ENCODE data around the gene HOXD8.

HOXD8 gene

GRCh38 chr2:176152350-176153181 is 23.1 kb downstream of the HOXD8 start:
- Histone ChIP-seq H3K4me3 (ENCODE audit: low read depth, low read length) (no peak overlapping the region), H3K4me1 (ENCODE audit: control insufficient read depth, insufficient read depth, low read length) (peaks cover 12% of the 10 kb centered on the region; the same call in 1 of the 2 replicates), H3K27ac (ENCODE audit: low read depth, low read length) (no peak overlapping the region), H3K27me3 (ENCODE audit: control insufficient read depth, insufficient read depth, low read length) (peaks cover 100% of the 10 kb centered on the region), H3K9ac (ENCODE audit: low read depth, low read length) (no peak overlapping the region), H3K36me3 (ENCODE audit: control insufficient read depth, insufficient read depth, low read length) (no peaks in the 10 kb centered on the region), H3K9me3 (ENCODE audit: control insufficient read depth, insufficient read depth, low read length) (no peaks in the 10 kb centered on the region)

GRCh38 chr2:176154576-176155252 is 25.2 kb downstream of the HOXD8 start:
- no peak overlapping the region for H3K9ac ChIP-seq (ENCODE audit: low read depth, low read length)
- peaks cover 12% of the 10 kb centered on the region; the same call in 1 of the 2 replicates for H3K4me1 ChIP-seq (ENCODE audit: control insufficient read depth, insufficient read depth, low read length)
- H3K27ac ChIP-seq (ENCODE audit: low read depth, low read length), result no peak overlapping the region
- H3K9me3 ChIP-seq (ENCODE audit: control insufficient read depth, insufficient read depth, low read length), result no peaks in the 10 kb centered on the region
- H3K36me3 ChIP-seq (ENCODE audit: control insufficient read depth, insufficient read depth, low read length), result no peaks in the 10 kb centered on the region
- H3K27me3 ChIP-seq (ENCODE audit: control insufficient read depth, insufficient read depth, low read length), result peaks cover 100% of the 10 kb centered on the region
- H3K4me3 ChIP-seq (ENCODE audit: low read depth, low read length), result no peak overlapping the region

GRCh38 chr2:176155356-176156044 is 26.0 kb downstream of the HOXD8 start:
- Histone ChIP-seq H3K9me3 (ENCODE audit: control insufficient read depth, insufficient read depth, low read length) (no peaks in the 10 kb centered on the region), H3K4me3 (ENCODE audit: low read depth, low read length) (no peak overlapping the region), H3K27ac (ENCODE audit: low read depth, low read length) (no peak overlapping the region), H3K9ac (ENCODE audit: low read depth, low read length) (no peak overlapping the region), H3K27me3 (ENCODE audit: control insufficient read depth, insufficient read depth, low read length) (peaks cover 100% of the 10 kb centered on the region), H3K4me1 (ENCODE audit: control insufficient read depth, insufficient read depth, low read length) (peaks cover 19% of the 10 kb centered on the region; the same call in 1 of the 2 replicates), H3K36me3 (ENCODE audit: control insufficient read depth, insufficient read depth, low read length) (no peaks in the 10 kb centered on the region)

GRCh38 chr2:176156301-176156806 is 26.8 kb downstream of the HOXD8 start:
- peaks cover 100% of the 10 kb centered on the region for H3K27me3 ChIP-seq (ENCODE audit: control insufficient read depth, insufficient read depth, low read length)
- H3K27ac ChIP-seq (ENCODE audit: low read depth, low read length), result no peak overlapping the region
- H3K4me3 ChIP-seq (ENCODE audit: low read depth, low read length), result no peak overlapping the region
- no peaks in the 10 kb centered on the region for H3K9me3 ChIP-seq (ENCODE audit: control insufficient read depth, insufficient read depth, low read length)
- no peak overlapping the region for H3K9ac ChIP-seq (ENCODE audit: low read depth, low read length)
- peaks cover 19% of the 10 kb centered on the region; the same call in 1 of the 2 replicates for H3K4me1 ChIP-seq (ENCODE audit: control insufficient read depth, insufficient read depth, low read length)
- H3K36me3 ChIP-seq (ENCODE audit: control insufficient read depth, insufficient read depth, low read length), result no peaks in the 10 kb centered on the region

- H3K27ac ChIP-seq (ENCODE audit: low read depth, low read length), result no peak within 1 kb of the TSS
- no peaks in the 10 kb centered on the region for H3K9me3 ChIP-seq (ENCODE audit: control insufficient read depth, insufficient read depth, low read length)
- H3K36me3 ChIP-seq (ENCODE audit: control insufficient read depth, insufficient read depth, low read length), result no peaks in the 10 kb centered on the region
- no peak within 1 kb of the TSS for H3K4me3 ChIP-seq (ENCODE audit: low read depth, low read length)
- peaks cover 14% of the 10 kb centered on the region; the same call in 1 of the 2 replicates for H3K4me1 ChIP-seq (ENCODE audit: control insufficient read depth, insufficient read depth, low read length)
- peaks cover 100% of the 10 kb centered on the region for H3K27me3 ChIP-seq (ENCODE audit: control insufficient read depth, insufficient read depth, low read length)
- H3K9ac ChIP-seq (ENCODE audit: low read depth, low read length), result no peak within 1 kb of the TSS
These were observed 27.4 kb downstream of the HOXD8 start, which contains the start of gene HOXD3 for GRCh38 chr2:176156807-176157498. HOXD3 (plus strand) TSS chr2:176157307; CDS start chr2:176169115, 11,808 bp downstream.

- Histone ChIP-seq H3K27me3 (ENCODE audit: control insufficient read depth, insufficient read depth, low read length) (peaks cover 100% of the 10 kb centered on the region), H3K9ac (ENCODE audit: low read depth, low read length) (no peak overlapping the region), H3K9me3 (ENCODE audit: control insufficient read depth, insufficient read depth, low read length) (no peaks in the 10 kb centered on the region), H3K4me1 (ENCODE audit: control insufficient read depth, insufficient read depth, low read length) (peaks cover 14% of the 10 kb centered on the region; the same call in 1 of the 2 replicates), H3K4me3 (ENCODE audit: low read depth, low read length) (no peak overlapping the region), H3K27ac (ENCODE audit: low read depth, low read length) (no peak overlapping the region), H3K36me3 (ENCODE audit: control insufficient read depth, insufficient read depth, low read length) (no peaks in the 10 kb centered on the region)
These were observed 28.1 kb downstream of the HOXD8 start for GRCh38 chr2:176157499-176158185.

- Histone ChIP-seq H3K27me3 (ENCODE audit: control insufficient read depth, insufficient read depth, low read length) (peaks cover 100% of the 10 kb centered on the region), H3K27ac (ENCODE audit: low read depth, low read length) (no peak overlapping the region), H3K4me3 (ENCODE audit: low read depth, low read length) (no peak overlapping the region), H3K36me3 (ENCODE audit: control insufficient read depth, insufficient read depth, low read length) (no peaks in the 10 kb centered on the region), H3K9me3 (ENCODE audit: control insufficient read depth, insufficient read depth, low read length) (no peaks in the 10 kb centered on the region), H3K4me1 (ENCODE audit: control insufficient read depth, insufficient read depth, low read length) (peaks cover 14% of the 10 kb centered on the region; the same call in 1 of the 2 replicates), H3K9ac (ENCODE audit: low read depth, low read length) (no peak overlapping the region)
These were observed 28.7 kb downstream of the HOXD8 start for GRCh38 chr2:176158186-176158591.

GRCh38 chr2:176158855-176159662 is 29.6 kb downstream of the HOXD8 start:
- Histone ChIP-seq H3K4me3 (ENCODE audit: low read depth, low read length) (no peak overlapping the region), H3K27ac (ENCODE audit: low read depth, low read length) (no peak overlapping the region), H3K27me3 (ENCODE audit: control insufficient read depth, insufficient read depth, low read length) (peaks cover 100% of the 10 kb centered on the region), H3K4me1 (ENCODE audit: control insufficient read depth, insufficient read depth, low read length) (peaks cover 14% of the 10 kb centered on the region; the same call in 1 of the 2 replicates), H3K36me3 (ENCODE audit: control insufficient read depth, insufficient read depth, low read length) (no peaks in the 10 kb centered on the region), H3K9me3 (ENCODE audit: control insufficient read depth, insufficient read depth, low read length) (no peaks in the 10 kb centered on the region), H3K9ac (ENCODE audit: low read depth, low read length) (no peak overlapping the region)

GRCh38 chr2:176159663-176160250 is 30.3 kb downstream of the HOXD8 start:
- Histone ChIP-seq H3K36me3 (ENCODE audit: control insufficient read depth, insufficient read depth, low read length) (no peaks in the 10 kb centered on the region), H3K9me3 (ENCODE audit: control insufficient read depth, insufficient read depth, low read length) (no peaks in the 10 kb centered on the region), H3K4me3 (ENCODE audit: low read depth, low read length) (no peak overlapping the region), H3K9ac (ENCODE audit: low read depth, low read length) (no peak overlapping the region), H3K27ac (ENCODE audit: low read depth, low read length) (no peak overlapping the region), H3K27me3 (ENCODE audit: control insufficient read depth, insufficient read depth, low read length) (peaks cover 100% of the 10 kb centered on the region), H3K4me1 (ENCODE audit: control insufficient read depth, insufficient read depth, low read length) (peaks cover 18% of the 10 kb centered on the region)
